Tibial artery (tissue), 4 donors: ENCODE data around the gene BPNT1.

Experiments
- DNase-seq, 2 donors: peaks; one replicate each; pipeline ENCODE4 v3.0.0-alpha.2; 2019
- H3K27ac ChIP-seq, 2 donors: fragments of 200-600 bp; sonication (generic) in 1 of 2; 1 replicate in 1 of 2; 2 replicates in 1 of 2; pipeline ENCODE4 v1.5.1; 2018 to 2019; ENCODE audit warnings: mild to moderate bottlenecking in 1 of 2
- H3K27me3 ChIP-seq, 2 donors: fragments of 200-600 bp; sonication (generic) in 1 of 2; one replicate each; pipeline versions ENCODE4 v1.5.1 to v1.6.0; 2016 to 2019
- H3K36me3 ChIP-seq, 3 donors: fragments of 200-600 bp; sonication (generic) in 2 of 3; one replicate each; pipeline ENCODE4 v1.5.1; 2016 to 2019; ENCODE audit warnings: mild to moderate bottlenecking in 2 of 3
- H3K4me1 ChIP-seq, 4 donors: fragments of 200-600 bp; sonication (generic) in 2 of 4; 1 replicate in 3 of 4; 2 replicates in 1 of 4; pipeline ENCODE4 v1.5.1; 2016 to 2019
- H3K4me3 ChIP-seq, 2 donors: fragments of 200-600 bp; sonication (generic) in 1 of 2; 1 replicate in 1 of 2; 2 replicates in 1 of 2; pipeline ENCODE4 v1.5.1; 2018 to 2019; ENCODE audit warnings: mild to moderate bottlenecking in 2 of 2
- H3K9me3 ChIP-seq, 3 donors: fragments of 200-600 bp; sonication (generic) in 1 of 3; one replicate each; pipeline ENCODE4 v1.5.1; 2016 to 2019
- intact Hi-C: fragments of 100-400 bp; cut with DNase I; formaldehyde crosslinking; loops from one replicate; pipeline ENCODE4 v1.15.0; 2023; ENCODE audit warnings: low total_unique reads
- TF ChIP-seq, protein P1 (sequence below), 2 experiments: fragments of 200-600 bp in 1 of 2; fragments of 450-650 bp in 1 of 2; IDR thresholded peaks; one replicate each; pipeline ENCODE4 v1.5.1; 2017 to 2019; ENCODE audit warnings: antibody characterized with exemption in 2 of 2, mild to moderate bottlenecking in 1 of 2, moderate library complexity in 1 of 2

The BPNT1 gene

DNA sequence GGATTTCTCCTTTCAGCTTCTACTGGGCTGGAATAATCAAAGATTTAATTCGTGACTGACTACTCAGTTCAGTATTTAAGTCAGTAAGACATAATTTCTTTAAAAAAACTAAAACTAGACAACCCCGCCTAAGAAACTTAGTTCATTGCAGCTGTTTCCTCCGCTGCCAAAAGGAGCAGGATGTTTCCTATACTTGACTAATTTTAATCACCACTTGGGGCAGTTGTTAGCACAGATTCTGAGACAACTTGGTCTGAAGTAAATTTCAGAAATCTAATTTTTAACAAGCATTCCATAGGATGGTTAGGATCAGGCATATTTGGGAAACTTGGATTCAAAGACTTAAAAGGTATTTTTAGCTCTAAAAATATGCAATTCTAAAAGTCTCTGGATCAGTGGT is 77.3 kb downstream of the BPNT1 start:
- intact Hi-C loops: no loop called here
- Histone ChIP-seq H3K4me1 (peaks cover 0 to 27% (median 10%) of the 10 kb centered on the region in 4 donors), H3K27me3 (no peaks in the 10 kb centered on the region), H3K36me3 (peaks cover 27 to 80% (median 43%) of the 10 kb centered on the region in 3 donors), H3K9me3 (no peaks in the 10 kb centered on the region), H3K27ac (peak overlapping the region; percentile 54 to 61), H3K4me3 (no peak overlapping the region)
- TF ChIP-seq, protein P1, sequence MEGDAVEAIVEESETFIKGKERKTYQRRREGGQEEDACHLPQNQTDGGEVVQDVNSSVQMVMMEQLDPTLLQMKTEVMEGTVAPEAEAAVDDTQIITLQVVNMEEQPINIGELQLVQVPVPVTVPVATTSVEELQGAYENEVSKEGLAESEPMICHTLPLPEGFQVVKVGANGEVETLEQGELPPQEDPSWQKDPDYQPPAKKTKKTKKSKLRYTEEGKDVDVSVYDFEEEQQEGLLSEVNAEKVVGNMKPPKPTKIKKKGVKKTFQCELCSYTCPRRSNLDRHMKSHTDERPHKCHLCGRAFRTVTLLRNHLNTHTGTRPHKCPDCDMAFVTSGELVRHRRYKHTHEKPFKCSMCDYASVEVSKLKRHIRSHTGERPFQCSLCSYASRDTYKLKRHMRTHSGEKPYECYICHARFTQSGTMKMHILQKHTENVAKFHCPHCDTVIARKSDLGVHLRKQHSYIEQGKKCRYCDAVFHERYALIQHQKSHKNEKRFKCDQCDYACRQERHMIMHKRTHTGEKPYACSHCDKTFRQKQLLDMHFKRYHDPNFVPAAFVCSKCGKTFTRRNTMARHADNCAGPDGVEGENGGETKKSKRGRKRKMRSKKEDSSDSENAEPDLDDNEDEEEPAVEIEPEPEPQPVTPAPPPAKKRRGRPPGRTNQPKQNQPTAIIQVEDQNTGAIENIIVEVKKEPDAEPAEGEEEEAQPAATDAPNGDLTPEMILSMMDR (IDR thresholded peaks at IDR 0.05): no peak
- no peak for DNase-seq

DNA sequence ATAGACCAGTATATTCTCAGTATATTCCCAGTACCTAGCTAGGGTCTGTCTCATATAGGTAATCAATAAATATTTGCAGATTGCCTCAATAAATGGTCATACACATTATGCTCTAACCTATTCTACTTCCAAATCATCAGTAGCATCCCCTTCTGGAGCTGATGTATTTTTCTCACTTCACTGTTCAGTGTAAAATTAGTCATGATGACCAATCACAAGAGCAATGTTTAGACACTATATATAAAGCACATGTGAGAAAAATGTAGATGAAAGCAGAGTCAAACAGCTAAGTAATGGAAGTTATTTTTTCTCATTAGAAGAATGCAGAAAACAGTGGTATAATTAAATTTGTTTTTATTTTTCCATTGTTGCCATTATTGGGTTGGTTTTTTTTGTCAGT is 78.0 kb downstream of the BPNT1 start:
- Histone ChIP-seq H3K4me3 (no peak overlapping the region), H3K27me3 (no peaks in the 10 kb centered on the region), H3K4me1 (peaks cover 0 to 27% (median 10%) of the 10 kb centered on the region in 4 donors), H3K36me3 (peaks cover 33 to 80% (median 38%) of the 10 kb centered on the region in 3 donors), H3K9me3 (no peaks in the 10 kb centered on the region), H3K27ac (peak overlapping the region; percentile 54 to 61)
- DNase-seq: no peak
- intact Hi-C loops: no loop called here
- TF ChIP-seq, protein P1 (IDR thresholded peaks at IDR 0.05): no peak
